Endothelial cell of umbilical vein (primary cell): ENCODE measurements around the gene GLRA1. TPM values are rescaled to one million over a fixed set of nuclear protein-coding genes. Genes with fewer than 3 reads are reported as not detected.

ENCODE experiments used
- BruUV-seq: library from RNA; stranded (reverse); fragments of 400-500 nt; replicated peaks from 2 replicates; lab custom pipeline; 2021; lab: Mats Ljungman, UMichigan
- CTCF ChIA-PET: fragments of 300-600, 350-600 bp; sonication (Branson Sonifier 250); formaldehyde crosslinking; loops from one replicate; lab custom pipeline; 2021; ENCODE audit warnings: antibody characterized with exemption, inconsistent platforms; lab: Charles Lee
- POLR2A ChIA-PET: fragments of 300-600, 350-600 bp; sonication (Branson Sonifier 250); formaldehyde crosslinking; loops from one replicate; lab custom pipeline; 2021; ENCODE audit warnings: antibody characterized with exemption, inconsistent platforms; lab: Charles Lee
- DNase-seq: peaks from one replicate; pipeline ENCODE4 v3.0.0-alpha.2; 2011; ENCODE audit warnings: low read depth, low spot score
- FAIRE-seq: peaks from 2 replicates; lab custom pipeline; 2011; peaks lifted over from hg19 to GRCh38; lab: Jason Lieb, UNC
- H2AFZ ChIP-seq: 2 replicates; pipeline ENCODE4 v1.6.0; 2012; ENCODE audit warnings: low read depth, low read length, control low read depth, inconsistent platforms
- H3K27ac ChIP-seq: 2 replicates; pipeline ENCODE4 v1.5.1; 2011; ENCODE audit warnings: low read depth, mild to moderate bottlenecking, control low read depth, low read length, moderate library complexity; ENCODE audit not compliant: insufficient read depth
- H3K27me3 ChIP-seq, 2 experiments: 2 replicates each; pipeline versions ENCODE4 v1.6.0 to v1.6.1; 2011; ENCODE audit warnings: low read length in 2 of 2, mixed read lengths in 1 of 2; ENCODE audit not compliant: control insufficient read depth in 2 of 2, insufficient read depth in 2 of 2
- H3K36me3 ChIP-seq, 2 experiments: 2 replicates in 1 of 2; 3 replicates in 1 of 2; pipeline ENCODE4 v1.5.1; 2011; ENCODE audit warnings: low read length in 2 of 2, mild to moderate bottlenecking in 1 of 2, moderate library complexity in 1 of 2; ENCODE audit not compliant: control insufficient read depth in 2 of 2, insufficient read depth in 2 of 2; ENCODE audit errors: extremely low read depth in 1 of 2
- H3K4me1 ChIP-seq: 3 replicates; pipeline ENCODE4 v1.5.1; 2011; ENCODE audit warnings: mild to moderate bottlenecking, low read length; ENCODE audit not compliant: control insufficient read depth, insufficient read depth; ENCODE audit errors: extremely low read depth
- H3K4me2 ChIP-seq: 2 replicates; pipeline ENCODE4 v1.6.1; 2011; ENCODE audit warnings: low read length, control low read depth, mixed read lengths; ENCODE audit not compliant: insufficient read depth
- H3K4me3 ChIP-seq, 3 experiments: fragments of 200-600 bp in 1 of 3; sonication (generic), shearing (Covaris generic) in 1 of 3; replicated peaks in 1 of 3; 2 replicates each; pipeline ENCODE4 v1.5.1; 2011 to 2016; ENCODE audit warnings: control low read depth in 3 of 3, low read length in 3 of 3, mild to moderate bottlenecking in 2 of 3, inconsistent platforms in 1 of 3, low read depth in 1 of 3, moderate library complexity in 1 of 3; ENCODE audit not compliant: insufficient read depth in 1 of 3
- H3K79me2 ChIP-seq: 2 replicates; pipeline ENCODE4 v1.6.0; 2012; ENCODE audit warnings: low read length, inconsistent platforms; ENCODE audit not compliant: control insufficient read depth, insufficient read depth
- H3K9ac ChIP-seq: replicated peaks from 2 replicates; pipeline ENCODE3; 2011; ENCODE audit warnings: low read length, control low read depth; ENCODE audit not compliant: insufficient read depth; ENCODE audit errors: extremely low read depth
- H3K9me1 ChIP-seq: replicated peaks from 3 replicates; pipeline ENCODE4 v1.6.0; 2011; ENCODE audit warnings: mild to moderate bottlenecking, low read length; ENCODE audit not compliant: control insufficient read depth, insufficient read depth; ENCODE audit errors: extremely low read depth
- H3K9me3 ChIP-seq: replicated peaks from 2 replicates; pipeline ENCODE4 v1.5.1; 2012; ENCODE audit warnings: low read length, inconsistent platforms; ENCODE audit not compliant: control insufficient read depth, insufficient read depth
- H4K20me1 ChIP-seq: replicated peaks from 2 replicates; pipeline ENCODE3; 2011; ENCODE audit warnings: mild to moderate bottlenecking, low read length; ENCODE audit not compliant: control insufficient read depth, insufficient read depth; ENCODE audit errors: extremely low read depth
- CTCF ChIP-seq, 2 donors: IDR thresholded peaks; 1 replicate in 1 of 2; 2 replicates in 1 of 2; pipeline ENCODE4 v1.5.1; 2011; ENCODE audit warnings: low read length in 2 of 2, mild to moderate bottlenecking in 2 of 2, moderate library complexity in 2 of 2, control low read depth in 1 of 2, inconsistent platforms in 1 of 2, low read depth in 1 of 2; ENCODE audit not compliant: insufficient read depth in 1 of 2; ENCODE audit errors: extremely low read depth in 1 of 2
- EZH2 ChIP-seq: IDR thresholded peaks from 2 replicates; pipeline ENCODE4 v1.6.1; 2012; ENCODE audit warnings: borderline replicate concordance, low read depth, mild to moderate bottlenecking, moderate library complexity, low read length, inconsistent platforms; ENCODE audit not compliant: severe bottlenecking
- FOS ChIP-seq: IDR thresholded peaks from 2 replicates; pipeline ENCODE4 v1.6.1; 2011; ENCODE audit warnings: mild to moderate bottlenecking, low read length, moderate library complexity, borderline replicate concordance; ENCODE audit not compliant: insufficient read depth
- JUN ChIP-seq: IDR thresholded peaks from 2 replicates; pipeline ENCODE4 v1.6.1; 2011; ENCODE audit warnings: borderline replicate concordance, low read depth; ENCODE audit not compliant: insufficient read length, insufficient read depth
- MYC ChIP-seq: IDR thresholded peaks from one replicate; pipeline ENCODE4 v1.6.1; 2011; ENCODE audit warnings: mild to moderate bottlenecking, low read depth, low read length
- POLR2AphosphoS5 ChIP-seq: IDR thresholded peaks from 2 replicates; pipeline ENCODE4 v1.6.1; 2012; ENCODE audit warnings: low read depth, mild to moderate bottlenecking, control low read depth, low read length, moderate library complexity; ENCODE audit not compliant: insufficient read depth
- dilution Hi-C: fragments of 300-500 bp; cut with MboI; formaldehyde crosslinking; loops from one replicate; pipeline ENCODE4 v1.15.0; 2019; ENCODE audit warnings: low sequenced_read_pairs; ENCODE audit not compliant: extremely low pct_ligation_motif_present
- intact Hi-C: fragments of 100-400 bp; cut with micrococcal nuclease; formaldehyde crosslinking; loops from one replicate; pipeline ENCODE4 v1.10.0; 2022
- polyA plus RNA-seq, 4 experiments: library from polyadenylated mRNA; depleted of rRNA in 3 of 4; stranded (reverse) in 3 of 4; unstranded in 1 of 4; fragments of >200 nt; gene quantifications; 2 replicates each; pipeline versions ENCODE4 v1.2.1 to v1.2.3, GENCODE V29; 2011 to 2012; ENCODE audit warnings: missing spikeins in 1 of 4
- total RNA-seq: library from RNA; stranded (reverse); gene quantifications from 2 replicates; pipeline ENCODE4 v1.2.3, GENCODE V29; 2021

GLRA1 gene
- total and polyA plus RNA-seq, 2 donors (not counting 3 experiments of a cell fraction or from before 2014, with no cell fraction given) = not detected

GRCh38 chr5:151829370-151829769 is 95.3 kb downstream of the GLRA1 start:
- Histone ChIP-seq H3K36me3 (no peaks in the 10 kb centered on the region), H3K27me3 (no peaks in the 10 kb centered on the region), H3K79me2 (no peaks in the 10 kb centered on the region), H3K4me2 (no peak overlapping the region), H2AFZ (no peak overlapping the region), H3K4me1 (no peaks in the 10 kb centered on the region), H3K27ac (no peak overlapping the region), H3K9me3 (no peaks in the 10 kb centered on the region), H3K4me3 (no peak overlapping the region), H4K20me1 (no peaks in the 10 kb centered on the region), H3K9me1 (no peaks in the 10 kb centered on the region), H3K9ac (no peak overlapping the region)
- CTCF ChIA-PET = interaction anchor here (1.1 to 2.1 kb wide), 2 partner anchors 313 to 676 kb away, joined by 3 to 6 read pairs; no protein-coding TSS in a partner anchor
- POLR2A ChIA-PET = no interaction called here
- dilution Hi-C loops = no loop called here
- DNase-seq (no peak), FAIRE-seq (no peak)
- TF ChIP-seq POLR2AphosphoS5 (no peak), CTCF (IDR thresholded peaks at IDR 0.05; ENCODE audit: extremely low read depth in 1 of 2, insufficient read depth in 1 of 2, low read depth in 1 of 2, low read length in 2 of 2) (no peak), FOS (no peak)
- intact Hi-C loops = no loop called here
- BruUV-seq = no TSS peak

- H4K20me1 ChIP-seq = no peaks in the 10 kb centered on the region
- no peaks in the 10 kb centered on the region for H3K9me1 ChIP-seq
- TF ChIP-seq CTCF (IDR thresholded peaks at IDR 0.05; ENCODE audit: extremely low read depth in 1 of 2, insufficient read depth in 1 of 2, low read depth in 1 of 2, low read length in 2 of 2) (peak; percentile 69 to 78), FOS (no peak), EZH2 (no peak), JUN (no peak), MYC (no peak)
- FAIRE-seq (peak; percentile 77), DNase-seq (peak; percentile 53)
- no peaks in the 10 kb centered on the region for H3K79me2 ChIP-seq
- H3K27me3 ChIP-seq = no peaks in the 10 kb centered on the region
- H3K4me1 ChIP-seq = no peaks in the 10 kb centered on the region
- dilution Hi-C loops = no loop called here
- no peaks in the 10 kb centered on the region for H3K36me3 ChIP-seq
- BruUV-seq = no TSS peak
- no peak overlapping the region for H3K9ac ChIP-seq
- no peak overlapping the region for H2AFZ ChIP-seq
- ChIA-PET CTCF (interaction anchor here (0.6 to 5.9 kb wide), 23 partner anchors 9 to 1670 kb away, joined by 3 to 208 read pairs (median 5); partner anchors contain the start of gene GLRA1), POLR2A (interaction anchor here (1.0 to 1.1 kb wide), 2 partner anchors 54 to 318 kb away, joined by 3 to 4 read pairs; partner anchors contain the start of gene G3BP1)
- H3K4me2 ChIP-seq = no peak overlapping the region
- intact Hi-C loops = loop anchor here (1.0 to 2.0 kb wide), 4 partner anchors 318 to 689 kb away; no protein-coding TSS in a partner anchor
- H3K9me3 ChIP-seq = no peaks in the 10 kb centered on the region
- no peak overlapping the region for H3K4me3 ChIP-seq
- no peak overlapping the region for H3K27ac ChIP-seq
Measured at GRCh38 chr5:151825445-151825844, 99.2 kb downstream of the GLRA1 start.
